ENCODE data around the gene SLC28A3.

The SLC28A3 gene

GRCh38 chr9:84238652-84239051 lies 101.9 kb downstream of the SLC28A3 start:
- no peak for DNase-seq (ENCODE audit: low spot score)

GRCh38 chr9:84235511-84235910 lies 105.0 kb downstream of the SLC28A3 start:
- no peak for DNase-seq (ENCODE audit: low spot score)

- DNase-seq (ENCODE audit: low spot score), result no peak
Observed at GRCh38 chr9:84230355-84231145, 110.0 kb downstream of the SLC28A3 start.

GRCh38 chr9:84229191-84229590 lies 111.4 kb downstream of the SLC28A3 start:
- DNase-seq (ENCODE audit: low spot score), result no peak

GRCh38 chr9:84228130-84228720 lies 112.3 kb downstream of the SLC28A3 start:
- no peak for DNase-seq (ENCODE audit: low spot score)

- DNase-seq (ENCODE audit: low spot score), result no peak
Observed at GRCh38 chr9:84226126-84226525, 114.4 kb downstream of the SLC28A3 start.
